ENCODE data around the gene KCNN3. TPM values are rescaled to one million over a fixed set of nuclear protein-coding genes. Genes with fewer than 3 reads are reported as not detected.

The KCNN3 gene
- total RNA-seq, 6 donors from 2014 or later: 2.7 to 6.6 (median 3.7) TPM

DNA sequence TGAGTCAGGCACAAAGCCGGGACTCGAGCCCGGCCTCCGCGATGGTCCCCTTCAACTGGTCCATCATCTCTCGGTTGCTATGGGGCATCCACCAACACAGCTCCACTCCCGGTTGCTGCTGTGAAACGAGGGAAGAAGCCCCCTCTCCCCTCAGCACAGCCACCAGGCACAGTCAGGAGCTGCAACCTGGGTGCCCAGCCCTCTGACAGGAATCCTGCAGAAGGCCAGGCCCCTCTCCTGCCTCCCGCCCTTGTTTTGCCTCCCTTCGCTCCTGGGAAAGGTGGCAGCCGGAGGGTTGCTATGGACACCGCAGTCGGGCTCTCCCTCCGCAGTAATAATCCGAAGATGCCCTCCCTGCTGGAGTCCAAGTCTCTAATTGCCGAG lies 8.9 kb upstream of the KCNN3 start:
- WGBS, 2 donors: 75 to 90% methylated on average over 12 to 16 of the region's 16 CpGs

DNA sequence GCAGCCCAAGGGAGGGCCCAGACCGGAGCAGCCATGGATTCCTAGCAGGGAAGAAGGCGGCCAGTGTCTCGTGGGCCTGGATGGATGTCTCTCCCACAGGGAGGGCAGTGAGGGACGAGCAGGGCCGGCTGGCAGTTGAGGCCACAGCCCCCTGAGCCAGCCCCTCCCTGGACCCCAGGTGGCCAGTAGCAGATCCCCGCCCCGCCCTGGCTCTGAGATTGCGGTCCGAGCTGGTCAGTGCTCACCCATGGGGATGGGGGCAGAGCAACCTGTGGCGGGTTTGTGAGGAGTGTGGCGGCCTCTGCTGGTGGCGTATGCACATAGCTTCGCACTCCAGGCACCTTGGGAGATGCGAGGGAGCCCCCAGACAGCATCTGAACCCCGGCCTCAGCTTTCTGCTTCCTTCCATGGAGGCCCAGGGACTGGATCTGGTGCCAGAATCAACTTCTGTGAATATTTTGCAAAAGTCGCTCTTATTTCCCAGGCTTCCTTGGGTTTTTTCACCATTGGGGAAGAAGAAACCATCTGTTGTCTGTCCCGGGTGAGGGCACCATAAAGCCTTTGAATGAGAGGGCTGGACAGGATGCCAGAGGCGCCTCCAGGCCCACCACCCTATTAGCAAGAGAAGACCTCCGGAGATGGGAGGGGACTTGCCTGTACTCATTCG lies 8.4 kb upstream of the KCNN3 start:
- no peak for TF ChIP-seq POLR2A (IDR thresholded peaks at IDR 0.05)
- TF ChIP-seq, protein P1, sequence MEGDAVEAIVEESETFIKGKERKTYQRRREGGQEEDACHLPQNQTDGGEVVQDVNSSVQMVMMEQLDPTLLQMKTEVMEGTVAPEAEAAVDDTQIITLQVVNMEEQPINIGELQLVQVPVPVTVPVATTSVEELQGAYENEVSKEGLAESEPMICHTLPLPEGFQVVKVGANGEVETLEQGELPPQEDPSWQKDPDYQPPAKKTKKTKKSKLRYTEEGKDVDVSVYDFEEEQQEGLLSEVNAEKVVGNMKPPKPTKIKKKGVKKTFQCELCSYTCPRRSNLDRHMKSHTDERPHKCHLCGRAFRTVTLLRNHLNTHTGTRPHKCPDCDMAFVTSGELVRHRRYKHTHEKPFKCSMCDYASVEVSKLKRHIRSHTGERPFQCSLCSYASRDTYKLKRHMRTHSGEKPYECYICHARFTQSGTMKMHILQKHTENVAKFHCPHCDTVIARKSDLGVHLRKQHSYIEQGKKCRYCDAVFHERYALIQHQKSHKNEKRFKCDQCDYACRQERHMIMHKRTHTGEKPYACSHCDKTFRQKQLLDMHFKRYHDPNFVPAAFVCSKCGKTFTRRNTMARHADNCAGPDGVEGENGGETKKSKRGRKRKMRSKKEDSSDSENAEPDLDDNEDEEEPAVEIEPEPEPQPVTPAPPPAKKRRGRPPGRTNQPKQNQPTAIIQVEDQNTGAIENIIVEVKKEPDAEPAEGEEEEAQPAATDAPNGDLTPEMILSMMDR (IDR thresholded peaks at IDR 0.05): peak; percentile 70 to 94 (median 88)
- no peak for TF ChIP-seq POLR2AphosphoS5 (IDR thresholded peaks at IDR 0.05)
- H3K4me1 ChIP-seq: peaks cover 0 to 6% (median 1%) of the 10 kb centered on the region in 4 donors
- H3K27me3 ChIP-seq: no peaks in the 10 kb centered on the region
- no peak overlapping the region for H3K4me3 ChIP-seq
- 29 to 41% methylated on average over 12 to 20 of the region's 20 CpGs for WGBS, 2 donors
- H3K27ac ChIP-seq: no peak overlapping the region
- peak; percentile 88 to 94 for ATAC-seq (ENCODE audit: low FRiP score in 2 of 2)
- H3K36me3 ChIP-seq: no peaks in the 10 kb centered on the region
- H3K9me3 ChIP-seq: no peaks in the 10 kb centered on the region
- peak; percentile 79 to 81 for DNase-seq

More for the DNA sequence above, 8.9 kb upstream of the KCNN3 start:
- DNase-seq (no peak), ATAC-seq (ENCODE audit: low FRiP score in 2 of 2) (no peak)
- H3K27me3 ChIP-seq: no peaks in the 10 kb centered on the region
- H3K4me3 ChIP-seq: no peak overlapping the region
- peaks cover 0 to 6% (median 2%) of the 10 kb centered on the region in 4 donors for H3K4me1 ChIP-seq
- TF ChIP-seq POLR2A (IDR thresholded peaks at IDR 0.05) (no peak), POLR2AphosphoS5 (IDR thresholded peaks at IDR 0.05) (no peak), EP300 (IDR thresholded peaks at IDR 0.05) (no peak)
- TF ChIP-seq, protein P1 (IDR thresholded peaks at IDR 0.05): no peak
- no peaks in the 10 kb centered on the region for H3K36me3 ChIP-seq
- no peaks in the 10 kb centered on the region for H3K9me3 ChIP-seq
- no peak overlapping the region for H3K27ac ChIP-seq

DNA sequence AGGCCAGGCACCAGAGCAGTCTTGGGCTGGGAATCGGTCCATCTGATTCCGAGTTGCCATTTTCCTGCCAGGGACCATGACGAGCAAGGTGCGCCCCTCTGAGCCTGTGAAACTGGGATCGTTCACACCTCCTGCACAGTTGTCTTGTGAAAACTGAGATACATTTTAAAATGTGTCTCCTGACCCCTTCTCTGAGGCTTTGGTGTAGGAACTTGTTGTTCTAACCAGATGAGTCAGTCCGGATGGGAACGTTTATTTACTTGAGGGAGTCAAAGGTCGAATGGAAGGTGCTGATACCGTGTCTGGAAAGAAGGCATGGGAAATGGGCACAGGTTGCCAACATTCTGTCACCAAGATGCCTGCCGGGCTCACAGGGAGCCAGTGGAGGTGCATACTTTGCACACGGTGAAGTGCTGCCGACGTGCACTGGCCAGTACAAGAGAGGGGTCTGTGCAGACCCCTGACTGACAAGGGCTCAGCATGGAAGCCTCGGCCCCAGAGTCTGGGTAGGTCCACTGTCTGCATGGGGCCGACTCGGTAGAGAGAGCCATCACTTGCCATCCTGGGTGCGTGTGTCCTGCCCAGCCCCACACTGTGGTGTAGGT lies 7.4 kb upstream of the KCNN3 start:
- Histone ChIP-seq H3K27ac (no peak overlapping the region), H3K36me3 (no peaks in the 10 kb centered on the region), H3K27me3 (no peaks in the 10 kb centered on the region), H3K9me3 (no peaks in the 10 kb centered on the region), H3K4me1 (peaks cover 0 to 6% (median 1%) of the 10 kb centered on the region in 4 donors), H3K4me3 (no peak overlapping the region)
- 69 to 73% methylated on average over 11 to 17 of the region's 17 CpGs for WGBS, 2 donors
- DNase-seq (no peak), ATAC-seq (ENCODE audit: low FRiP score in 2 of 2) (peak in 1 of 2 donors; percentile 11)
- TF ChIP-seq, protein P1 (IDR thresholded peaks at IDR 0.05): no peak
- TF ChIP-seq EP300 (IDR thresholded peaks at IDR 0.05) (no peak), POLR2AphosphoS5 (IDR thresholded peaks at IDR 0.05) (no peak), POLR2A (IDR thresholded peaks at IDR 0.05) (no peak)

DNA sequence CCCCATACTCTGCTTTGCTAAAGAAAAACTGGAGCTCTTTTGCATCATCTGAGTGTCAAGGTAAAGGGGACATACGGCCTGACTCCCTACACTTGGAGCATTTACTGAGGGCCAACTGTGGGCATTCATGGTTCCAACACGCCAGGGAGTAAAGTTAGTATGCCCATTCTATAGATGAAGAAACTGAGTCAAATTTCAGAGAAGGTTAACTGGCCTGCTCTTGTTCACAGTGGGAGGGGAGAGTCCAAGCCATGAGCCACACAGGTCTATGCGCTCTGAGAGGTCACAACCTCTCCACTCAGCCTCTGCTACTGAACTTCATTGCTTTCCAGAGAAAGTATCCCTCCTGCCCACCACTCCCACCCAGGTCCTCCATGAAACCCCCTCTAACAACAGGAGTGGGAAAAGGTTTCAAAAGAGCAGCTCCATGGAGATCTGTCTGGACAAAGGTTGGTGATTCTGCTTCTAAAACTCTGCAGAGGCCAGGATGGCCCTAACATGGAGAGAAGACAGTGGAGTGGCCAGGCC lies 6.8 kb upstream of the KCNN3 start:
- 63 to 72% methylated on average over 3 of the region's 3 CpGs for WGBS, 2 donors
- H3K9me3 ChIP-seq: no peaks in the 10 kb centered on the region
- H3K27ac ChIP-seq: no peak overlapping the region
- DNase-seq (no peak), ATAC-seq (ENCODE audit: low FRiP score in 2 of 2) (no peak)
- no peak for TF ChIP-seq EP300 (IDR thresholded peaks at IDR 0.05)
- TF ChIP-seq POLR2AphosphoS5 (IDR thresholded peaks at IDR 0.05): no peak
- no peak for TF ChIP-seq POLR2A (IDR thresholded peaks at IDR 0.05)
- TF ChIP-seq, protein P1 (IDR thresholded peaks at IDR 0.05): no peak
- peaks cover 0 to 6% (median 1%) of the 10 kb centered on the region in 4 donors for H3K4me1 ChIP-seq
- no peaks in the 10 kb centered on the region for H3K27me3 ChIP-seq
- H3K4me3 ChIP-seq: no peak overlapping the region
- no peaks in the 10 kb centered on the region for H3K36me3 ChIP-seq
